Pancreas (tissue), 10 donors: ENCODE measurements around the gene MRPS25. TPM values are rescaled to one million over a fixed set of nuclear protein-coding genes. Genes with fewer than 3 reads are reported as not detected.
A peak's percentile ranks its signal among the peaks of the same experiment; 100 is the strongest.

Experiments used
- ATAC-seq, 4 donors: fragments of 200-7000 bp; cut with Tn5 transposase; one replicate each; pipeline versions ENCODE4 v1.8.0 to v1.9.1; 2020; ENCODE audit warnings: mild to moderate bottlenecking in 4 of 4, moderate library complexity in 4 of 4
- DNase-seq, 6 donors: peaks; one replicate each; pipeline ENCODE4 v3.0.0-alpha.2; 2020
- FAIRE-seq: peaks from 2 replicates; lab custom pipeline; 2012; peaks lifted over from hg19 to GRCh38; lab: Jason Lieb, UNC
- H3K27ac ChIP-seq, 4 donors: fragments of 200-600 bp; sonication (generic); 1 replicate in 3 of 4; 2 replicates in 1 of 4; pipeline versions ENCODE4 v1.5.0 to v1.8.0; 2020
- H3K27me3 ChIP-seq, 4 donors: fragments of 200-600 bp; one replicate each; pipeline ENCODE4 v1.8.0; 2021
- H3K36me3 ChIP-seq, 3 donors: fragments of 200-600 bp; sonication (generic) in 1 of 3; one replicate each; pipeline versions ENCODE4 v1.5.0 to v1.8.0; 2020 to 2021
- H3K4me1 ChIP-seq, 3 donors: fragments of 200-600 bp; one replicate each; pipeline ENCODE4 v1.8.0; 2021
- H3K4me3 ChIP-seq, 4 donors: fragments of 200-600 bp; sonication (generic) in 2 of 4; one replicate each; pipeline versions ENCODE4 v1.5.0 to v1.8.0; 2020 to 2021
- H3K9me3 ChIP-seq, 4 donors: fragments of 200-600 bp; one replicate each; pipeline ENCODE4 v1.8.0; 2021
- CTCF ChIP-seq, 4 donors: fragments of 200-600 bp; sonication (generic) in 3 of 4; IDR thresholded peaks; one replicate each; pipeline versions ENCODE4 v1.5.0 to v1.8.0; 2021; ENCODE audit warnings: antibody characterized with exemption in 4 of 4
- WGBS, 2 donors: extraction: QIAGEN DNeasy Blood & Tissue Kit; methylation state at CpG; one replicate each; pipeline ENCODE4 v1.1.7; 2013; 5-methylcytosine and 5-hydroxymethylcytosine counted together
- intact Hi-C, 3 donors: fragments of 100-400 bp; cut with DNase I; formaldehyde crosslinking; loops; one replicate each; pipeline versions ENCODE4 v1.11.1 to v1.14.2; 2022
- polyA plus RNA-seq, 2 donors: library from polyadenylated mRNA; stranded (reverse); fragments of 200-250 nt; gene quantifications; one replicate each; pipeline ENCODE4 v1.2.3, GENCODE V29; 2013
- total RNA-seq, 6 donors: library from RNA; stranded (reverse); fragmentation: NEBNext Ultra II Directional in 4 of 6; extraction: Animal tissue kit (Norgen Biotek cat#: 25700) in 4 of 6; gene quantifications; one replicate each; pipeline versions ENCODE4 v1.2.1 to v1.2.4, GENCODE V29; 2021 to 2023
- donor health status: healthy with polysubstance abuse.
- donor health status: DM: no; HTN: no; CAD: no; lungs with moderate emphysema.
- donor health status: DM: no; HTN: no; CAD: no.
- donor health status: control.
- donor health status: control.
- donor health status: Bipolar disorder and iron deficiency.
- donor health status: DM: yes; HTN: yes; CAD: no.
- donor health status: DM: no; HTN: no; CAD: no.
- donor health status: DM: no; HTN: no; CAD: no.
- donor health status: DM: yes; HTN: yes; CAD: no.

MRPS25 gene
- total and polyA plus RNA-seq, 8 donors = 14.3 to 44.0 (median 19.7) TPM

GRCh38 chr3:15071699-15072098, 6.6 kb upstream of the MRPS25 start:
- H3K4me3 ChIP-seq = no peak overlapping the region
- FAIRE-seq (no peak), DNase-seq (no peak), ATAC-seq (no peak)
- intact Hi-C loops = no loop called here
- TF ChIP-seq CTCF (IDR thresholded peaks at IDR 0.05) = no peak
- H3K9me3 ChIP-seq = no peaks in the 10 kb centered on the region
- no peaks in the 10 kb centered on the region for H3K4me1 ChIP-seq
- peaks cover 9 to 40% (median 27%) of the 10 kb centered on the region in 3 donors for H3K36me3 ChIP-seq
- H3K27me3 ChIP-seq = no peaks in the 10 kb centered on the region
- no peak overlapping the region for H3K27ac ChIP-seq
- 89 to 92% methylated on average over 2 of the region's 2 CpGs for WGBS, 2 donors

GRCh38 chr3:15069441-15069840, 4.3 kb upstream of the MRPS25 start:
- Histone ChIP-seq H3K4me1 (no peaks in the 10 kb centered on the region), H3K36me3 (peaks cover 5 to 19% (median 10%) of the 10 kb centered on the region in 3 donors), H3K9me3 (no peaks in the 10 kb centered on the region), H3K4me3 (no peak overlapping the region), H3K27me3 (no peaks in the 10 kb centered on the region), H3K27ac (no peak overlapping the region)
- TF ChIP-seq CTCF (IDR thresholded peaks at IDR 0.05) = no peak
- intact Hi-C loops = no loop called here
- no peak for DNase-seq
- WGBS, 2 donors = 86 to 91% methylated on average over 1 of the region's 1 CpG
- no peak for ATAC-seq
- FAIRE-seq = no peak

GRCh38 chr3:15066467-15066866, 1.4 kb upstream of the MRPS25 start:
- ATAC-seq = no peak
- H3K27ac ChIP-seq = no peak overlapping the region
- TF ChIP-seq CTCF (IDR thresholded peaks at IDR 0.05) = no peak
- H3K4me1 ChIP-seq = peaks cover 4 to 11% (median 10%) of the 10 kb centered on the region in 3 donors
- no peaks in the 10 kb centered on the region for H3K9me3 ChIP-seq
- intact Hi-C loops = no loop called here
- no peak for FAIRE-seq
- H3K27me3 ChIP-seq = no peaks in the 10 kb centered on the region
- H3K36me3 ChIP-seq = peaks cover 0 to 2% (median 0%) of the 10 kb centered on the region in 3 donors
- WGBS, 2 donors = 92 to 96% methylated on average over 3 of the region's 3 CpGs
- no peak overlapping the region for H3K4me3 ChIP-seq
- DNase-seq = no peak

- Histone ChIP-seq H3K9me3 (no peaks in the 10 kb centered on the region), H3K27ac (peak overlapping the region in 2 of 4 donors; percentile 58 to 76), H3K36me3 (no peaks in the 10 kb centered on the region), H3K27me3 (no peaks in the 10 kb centered on the region), H3K4me3 (peak overlapping the region; percentile 73 to 94 (median 82)), H3K4me1 (peaks cover 4 to 11% (median 10%) of the 10 kb centered on the region in 3 donors)
- FAIRE-seq = no peak
- no peak for ATAC-seq
- 45 to 57% methylated on average over 16 of the region's 16 CpGs for WGBS, 2 donors
- intact Hi-C loops = no loop called here
- TF ChIP-seq CTCF (IDR thresholded peaks at IDR 0.05) = no peak
- no peak for DNase-seq
Measured at GRCh38 chr3:15065550-15066007, 464 bp upstream of the MRPS25 start.

GRCh38 chr3:15064299-15064834, 748 bp downstream of the MRPS25 start:
- intact Hi-C loops = no loop called here
- ATAC-seq (peak; percentile 48 to 72 (median 59)), FAIRE-seq (no peak), DNase-seq (peak in 1 of 6 donors; percentile 20)
- H3K27ac ChIP-seq = peak overlapping the region in 3 of 4 donors; percentile 53 to 69 (median 58)
- H3K36me3 ChIP-seq = no peaks in the 10 kb centered on the region
- TF ChIP-seq CTCF (IDR thresholded peaks at IDR 0.05) = no peak
- H3K4me1 ChIP-seq = peaks cover 4 to 11% (median 10%) of the 10 kb centered on the region in 3 donors
- H3K4me3 ChIP-seq = peak overlapping the region; percentile 73 to 94 (median 82)
- no peaks in the 10 kb centered on the region for H3K9me3 ChIP-seq
- 0 to 1% methylated on average over 24 to 25 of the region's 25 CpGs for WGBS, 2 donors
- H3K27me3 ChIP-seq = no peaks in the 10 kb centered on the region
